Colonic mucosa (tissue), 4 donors: ENCODE measurements around the gene NIPBL. TPM values are rescaled to one million over a fixed set of nuclear protein-coding genes. Genes with fewer than 3 reads are reported as not detected.
"Not testable (repeated sequence)": the region's sequence is repeated elsewhere in the genome, so short reads cannot be mapped to it uniquely, and the experiment has no call there.

Experiments
- DNase-seq: peaks from one replicate; pipeline ENCODE4 v3.0.0-alpha.2; 2020
- H3K27ac ChIP-seq: fragments of 200-600 bp; one replicate; pipeline ENCODE4 v1.8.0; 2021
- H3K27me3 ChIP-seq: fragments of 200-600 bp; one replicate; pipeline ENCODE4 v1.8.0; 2021
- H3K36me3 ChIP-seq: fragments of 200-600 bp; one replicate; pipeline ENCODE4 v1.8.0; 2021
- H3K4me1 ChIP-seq: fragments of 200-600 bp; one replicate; pipeline ENCODE4 v1.8.0; 2021; ENCODE audit warnings: mild to moderate bottlenecking
- H3K4me3 ChIP-seq: fragments of 200-600 bp; one replicate; pipeline ENCODE4 v1.8.0; 2021
- H3K9ac ChIP-seq, 2 donors: one replicate each; pipeline ENCODE4 v1.7.0; 2013; ENCODE audit warnings: control low read depth in 2 of 2, low read depth in 2 of 2, low read length in 2 of 2
- H3K9me3 ChIP-seq: fragments of 200-600 bp; one replicate; pipeline ENCODE4 v1.8.0; 2021
- CTCF ChIP-seq: fragments of 200-600 bp; IDR thresholded peaks from one replicate; pipeline ENCODE4 v1.8.0; 2022; ENCODE audit warnings: antibody characterized with exemption, mild to moderate bottlenecking
- intact Hi-C: fragments of 100-400 bp; cut with DNase I; formaldehyde crosslinking; loops from one replicate; pipeline ENCODE4 v1.14.1; 2022
- total RNA-seq, 2 donors: library from RNA; stranded (reverse); fragmentation: NEBNext Ultra II Directional in 1 of 2; extraction: Animal tissue kit (Norgen Biotek cat#: 25700) in 1 of 2; gene quantifications; one replicate each; pipeline ENCODE4 v1.2.1, GENCODE V29; 2021
- donor health status: healthy.
- donor health status: DM: no; HTN: no; CAD: no.
- donor health status: DM: no; HTN: no; CAD: no.

NIPBL gene
- total RNA-seq, 2 donors from 2014 or later, result 47.6 to 59.2 TPM

GRCh38 chr5:37075399-37075950 lies 198.9 kb downstream of the NIPBL start:
- intact Hi-C loops, result no loop called here

GRCh38 chr5:37077146-37077545 lies 200.6 kb downstream of the NIPBL start:
- Histone ChIP-seq H3K27me3 (no peaks in the 10 kb centered on the region), H3K9me3 (no peaks in the 10 kb centered on the region), H3K9ac (no peak overlapping the region), H3K36me3 (no peaks in the 10 kb centered on the region), H3K4me3 (no peak overlapping the region), H3K27ac (no peak overlapping the region), H3K4me1 (no peaks in the 10 kb centered on the region)
- no peak for TF ChIP-seq CTCF
- DNase-seq, result no peak
- intact Hi-C loops, result no loop called here

More at GRCh38 chr5:37075399-37075950, 198.9 kb downstream of the NIPBL start:
- Histone ChIP-seq H3K4me3 (no peak overlapping the region), H3K9me3 (no peaks in the 10 kb centered on the region), H3K9ac (no peak overlapping the region), H3K4me1 (no peaks in the 10 kb centered on the region), H3K27ac (no peak overlapping the region), H3K27me3 (no peaks in the 10 kb centered on the region), H3K36me3 (no peaks in the 10 kb centered on the region)
- DNase-seq, result no peak
- no peak for TF ChIP-seq CTCF

GRCh38 chr5:37080697-37081096 lies 204.1 kb downstream of the NIPBL start:
- intact Hi-C loops, result no loop called here
- Histone ChIP-seq H3K27ac (no peak overlapping the region), H3K9ac (no peak overlapping the region), H3K36me3 (no peaks in the 10 kb centered on the region), H3K27me3 (no peaks in the 10 kb centered on the region), H3K4me3 (no peak overlapping the region), H3K9me3 (no peaks in the 10 kb centered on the region), H3K4me1 (no peaks in the 10 kb centered on the region)
- no peak for DNase-seq
- TF ChIP-seq CTCF, result no peak

GRCh38 chr5:37082977-37083376 lies 206.4 kb downstream of the NIPBL start:
- H3K9ac ChIP-seq, intact Hi-C loops, H3K4me1 ChIP-seq, H3K4me3 ChIP-seq, H3K36me3 ChIP-seq, H3K27me3 ChIP-seq, H3K27ac ChIP-seq, DNase-seq, H3K9me3 ChIP-seq: not testable (repeated sequence)

- H3K4me1 ChIP-seq, intact Hi-C loops, H3K27me3 ChIP-seq, H3K9me3 ChIP-seq, DNase-seq, H3K27ac ChIP-seq, H3K4me3 ChIP-seq, H3K36me3 ChIP-seq, H3K9ac ChIP-seq: not testable (repeated sequence)
These were observed 209.5 kb downstream of the NIPBL start for GRCh38 chr5:37086026-37086425.

- Histone ChIP-seq H3K4me1 (peaks cover 5% of the 10 kb centered on the region), H3K36me3 (no peaks in the 10 kb centered on the region), H3K27ac (no peak overlapping the region), H3K9me3 (no peaks in the 10 kb centered on the region), H3K9ac (no peak overlapping the region), H3K4me3 (no peak overlapping the region), H3K27me3 (no peaks in the 10 kb centered on the region)
- intact Hi-C loops, result no loop called here
- DNase-seq, result peak; percentile 35
- no peak for TF ChIP-seq CTCF
These were observed 210.1 kb downstream of the NIPBL start for GRCh38 chr5:37086466-37087173.
